ENCODE results near the gene ARX.

DNA sequence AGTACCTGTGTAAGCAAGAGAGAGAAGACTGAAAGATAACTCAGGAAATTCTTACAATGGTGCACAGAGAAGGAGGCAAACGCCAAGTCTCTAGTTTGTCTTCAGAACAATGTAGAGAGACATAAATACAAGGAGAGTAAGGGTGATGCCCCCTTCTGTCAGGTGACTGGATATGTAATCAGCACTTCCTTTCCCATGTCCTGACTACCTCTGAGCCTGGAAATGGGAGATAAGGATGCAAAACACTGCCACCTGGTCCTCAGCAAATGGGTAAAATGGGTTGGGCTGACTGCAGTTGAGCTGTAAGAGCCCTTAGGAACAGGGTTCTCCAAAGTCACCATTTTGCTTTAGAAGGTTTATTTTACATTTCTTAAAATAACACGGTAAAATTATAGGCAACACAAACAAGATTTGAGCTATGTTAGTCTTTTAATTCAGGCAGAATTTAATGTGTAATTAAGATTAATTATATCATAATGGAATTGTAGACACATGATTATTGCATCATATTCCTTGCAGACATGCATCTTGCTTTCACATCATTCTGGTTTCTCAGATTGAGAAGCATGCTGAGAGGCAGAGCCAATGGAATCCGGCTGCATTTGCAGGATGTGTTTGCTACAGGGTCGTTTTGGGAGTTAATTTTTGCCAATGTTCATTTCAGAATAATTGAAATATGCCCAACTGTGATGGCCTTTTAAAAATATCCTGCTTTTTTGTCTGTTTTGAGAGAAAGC, 37.2 kb upstream of the ARX start:
- TF ChIP-seq CTCF (IDR thresholded peaks at IDR 0.05 in 4 of 5, conservative IDR thresholded peaks at IDR 0.05 in 1 of 5) = no peak
- no peak for TF ChIP-seq POLR2A (IDR thresholded peaks at IDR 0.05)

Data from gastrocnemius medialis (tissue), 4 donors.